ENCODE data around the gene FOXP1. TPM values are rescaled to one million over a fixed set of nuclear protein-coding genes. Genes with fewer than 3 reads are reported as not detected.

Gene FOXP1
- total and polyA plus RNA-seq, 2 of the 8 experiments (the other 6 are each of a cell fraction or from before 2014, with no cell fraction given): 13.9 to 25.4 TPM

DNA sequence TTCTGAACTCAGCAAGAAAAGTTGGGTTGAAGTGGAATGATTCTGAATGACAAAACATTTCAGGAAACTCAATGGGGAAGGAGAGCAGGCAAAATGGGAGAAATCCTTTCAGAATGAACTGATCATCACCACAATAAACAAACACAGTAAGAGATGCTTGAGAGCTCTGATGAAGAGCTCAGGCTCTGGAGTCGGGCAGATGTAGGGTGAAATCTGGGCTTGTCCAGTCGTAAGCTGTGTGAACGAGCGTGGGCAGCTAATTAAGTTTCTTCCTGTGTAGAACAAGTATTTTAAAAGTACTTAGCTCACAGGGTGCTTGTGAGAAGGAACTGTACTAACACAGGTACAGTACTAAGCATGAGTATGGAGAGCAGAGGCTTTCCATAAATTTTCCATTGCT lies 406.2 kb downstream of the FOXP1 start:
- no peak overlapping the region for H3K4me3 ChIP-seq (ENCODE audit: extremely low read depth in 1 of 4, insufficient read depth in 2 of 4, low read depth in 3 of 4, low read length in 4 of 4)
- ChIA-PET POLR2A (ENCODE audit: partially characterized antibody) (no interaction called here), CTCF (ENCODE audit: partially characterized antibody) (interaction anchor here (0.5 to 1.1 kb wide), 2 partner anchors 24 to 68 kb away, joined by 3 read pairs; no protein-coding TSS in a partner anchor)
- H4K91ac ChIP-seq (replicated peaks; ENCODE audit: insufficient read length, low read length): no peak overlapping the region
- no peak overlapping the region for H3K9ac ChIP-seq (replicated peaks in 1 of 4; ENCODE audit: extremely low read depth in 1 of 4, low read depth in 3 of 4, low read length in 3 of 4)
- H4K5ac ChIP-seq (ENCODE audit: insufficient read length, low read depth, low read length): no peak overlapping the region
- no peaks in the 10 kb centered on the region for H3K9me3 ChIP-seq (ENCODE audit: insufficient read depth in 2 of 2, low read depth in 1 of 2, low read length in 1 of 2)
- H2AK5ac ChIP-seq (ENCODE audit: low read depth, low read length): no peak overlapping the region
- WGBS, 2 experiments (ENCODE audit: extremely low coverage in 1 of 2, insufficient coverage in 1 of 2, insufficient read length in 1 of 2, insufficient replicate concordance in 2 of 2, low coverage in 1 of 2, low lambda C conversion rate in 2 of 2, missing lambda C conversion rate in 1 of 2): 85% methylated on average over 4 of the region's 4 CpGs; no CpG with 5 or more reads in 1 of the 2 experiments
- no peak overlapping the region for H2BK5ac ChIP-seq (ENCODE audit: low read depth, low read length)
- no peak overlapping the region for H2BK120ac ChIP-seq (replicated peaks; ENCODE audit: low read depth, low read length)
- peak overlapping the region in 1 of 2 experiments; percentile 8; a peak in 1 of 4 replicates for H3K4me2 ChIP-seq (ENCODE audit: insufficient read depth in 1 of 2, low read depth in 2 of 2, low read length in 2 of 2)
- H4K8ac ChIP-seq (ENCODE audit: extremely low read depth, insufficient read depth, low read length): no peak overlapping the region
- no peaks in the 10 kb centered on the region for H4K20me1 ChIP-seq (replicated peaks in 1 of 2; ENCODE audit: control insufficient read depth in 1 of 2, insufficient read depth in 2 of 2, low read length in 2 of 2)
- no peak for FAIRE-seq
- H3K14ac ChIP-seq (ENCODE audit: insufficient read length): no peak overlapping the region
- no peaks in the 10 kb centered on the region for H3K79me2 ChIP-seq (ENCODE audit: control insufficient read depth in 1 of 2, insufficient read depth in 2 of 2, low read length in 2 of 2)
- H3K27me3 ChIP-seq (replicated peaks in 1 of 4; ENCODE audit: control insufficient read depth in 3 of 4, extremely low read depth in 1 of 4, insufficient read depth in 3 of 4, low read length in 3 of 4): no peaks in the 10 kb centered on the region
- H2BK15ac ChIP-seq (ENCODE audit: low read length): no peak overlapping the region
- H2AFZ ChIP-seq (ENCODE audit: low read length): no peak overlapping the region
- no peak overlapping the region for H3K23ac ChIP-seq (ENCODE audit: insufficient read length)
- H3K27ac ChIP-seq (ENCODE audit: low read depth, low read length): no peak overlapping the region
- H3K18ac ChIP-seq (ENCODE audit: extremely low read depth, low read length): no peak overlapping the region
- no peak overlapping the region for H3K56ac ChIP-seq (replicated peaks; ENCODE audit: insufficient read length, low read depth, low read length)
- H3K4me1 ChIP-seq (replicated peaks in 1 of 4; ENCODE audit: control insufficient read depth in 3 of 4, insufficient read depth in 4 of 4, low read length in 3 of 4): peaks cover 0 to 13% (median 4%) of the 10 kb centered on the region in 4 experiments; a peak in 4 of 7 replicates
- H3K4ac ChIP-seq (replicated peaks; ENCODE audit: insufficient read length, low read depth, low read length): no peak overlapping the region
- no peaks in the 10 kb centered on the region; the same call in 1 of the 2 replicates for H3K23me2 ChIP-seq (ENCODE audit: low read depth, low read length)
- no peak for DNase-seq (ENCODE audit: low read depth in 1 of 2, low spot score in 2 of 2)
- peaks cover 0 to 4% (median 0%) of the 10 kb centered on the region in 4 experiments; a peak in 2 of 8 replicates for H3K36me3 ChIP-seq (ENCODE audit: control insufficient read depth in 2 of 4, insufficient read depth in 4 of 4, low read length in 3 of 4)
- no peak overlapping the region for H2BK20ac ChIP-seq (ENCODE audit: low read length)
- no peak overlapping the region for H2BK12ac ChIP-seq (ENCODE audit: low read depth, low read length)
- H3K79me1 ChIP-seq (ENCODE audit: low read depth, low read length): no peaks in the 10 kb centered on the region
- TF ChIP-seq CBX8 (IDR thresholded peaks at IDR 0.05; ENCODE audit: borderline replicate concordance, low read depth, low read length) (no peak), KDM1A (IDR thresholded peaks at IDR 0.05; ENCODE audit: borderline replicate concordance, low read length) (no peak), GABPA (IDR thresholded peaks at IDR 0.05; ENCODE audit: borderline replicate concordance, insufficient read depth, low read length) (no peak), RAD21 (IDR thresholded peaks at IDR 0.05 in 1 of 2, conservative IDR thresholded peaks at IDR 0.05 in 1 of 2; ENCODE audit: low read depth in 2 of 2, low read length in 2 of 2) (no peak), GTF2F1 (IDR thresholded peaks at IDR 0.05; ENCODE audit: borderline replicate concordance, low read depth, low read length) (no peak), RXRA (IDR thresholded peaks at IDR 0.05; ENCODE audit: insufficient read depth, low read depth, low read length) (no peak), ASH2L (IDR thresholded peaks at IDR 0.05; ENCODE audit: low read length) (no peak), TEAD4 (IDR thresholded peaks at IDR 0.05; ENCODE audit: low read depth, low read length) (no peak)
- TF ChIP-seq, protein P1, sequence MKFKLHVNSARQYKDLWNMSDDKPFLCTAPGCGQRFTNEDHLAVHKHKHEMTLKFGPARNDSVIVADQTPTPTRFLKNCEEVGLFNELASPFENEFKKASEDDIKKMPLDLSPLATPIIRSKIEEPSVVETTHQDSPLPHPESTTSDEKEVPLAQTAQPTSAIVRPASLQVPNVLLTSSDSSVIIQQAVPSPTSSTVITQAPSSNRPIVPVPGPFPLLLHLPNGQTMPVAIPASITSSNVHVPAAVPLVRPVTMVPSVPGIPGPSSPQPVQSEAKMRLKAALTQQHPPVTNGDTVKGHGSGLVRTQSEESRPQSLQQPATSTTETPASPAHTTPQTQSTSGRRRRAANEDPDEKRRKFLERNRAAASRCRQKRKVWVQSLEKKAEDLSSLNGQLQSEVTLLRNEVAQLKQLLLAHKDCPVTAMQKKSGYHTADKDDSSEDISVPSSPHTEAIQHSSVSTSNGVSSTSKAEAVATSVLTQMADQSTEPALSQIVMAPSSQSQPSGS (IDR thresholded peaks at IDR 0.05; ENCODE audit: low read length): no peak
- TF ChIP-seq, protein P2, sequence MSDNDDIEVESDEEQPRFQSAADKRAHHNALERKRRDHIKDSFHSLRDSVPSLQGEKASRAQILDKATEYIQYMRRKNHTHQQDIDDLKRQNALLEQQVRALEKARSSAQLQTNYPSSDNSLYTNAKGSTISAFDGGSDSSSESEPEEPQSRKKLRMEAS (IDR thresholded peaks at IDR 0.05): no peak
- TF ChIP-seq, protein P3, sequence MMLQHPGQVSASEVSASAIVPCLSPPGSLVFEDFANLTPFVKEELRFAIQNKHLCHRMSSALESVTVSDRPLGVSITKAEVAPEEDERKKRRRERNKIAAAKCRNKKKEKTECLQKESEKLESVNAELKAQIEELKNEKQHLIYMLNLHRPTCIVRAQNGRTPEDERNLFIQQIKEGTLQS (IDR thresholded peaks at IDR 0.05; ENCODE audit: insufficient read depth, low read depth, low read length): no peak

All from H1 (cell line).